Heart left ventricle (tissue), 16 donors: ENCODE results near the gene UBE2R2. TPM values are rescaled to one million over a fixed set of nuclear protein-coding genes. Genes with fewer than 3 reads are reported as not detected.

Experiments
- ATAC-seq, 4 donors: fragments of 200-7000 bp; cut with Tn5 transposase; one replicate each; pipeline ENCODE4 v1.9.1; 2020 to 2022; ENCODE audit warnings: moderate library complexity in 4 of 4, mild to moderate bottlenecking in 3 of 4, moderate number of reproducible peaks in 1 of 4
- DNase-seq, 5 donors: peaks; one replicate each; pipeline ENCODE4 v3.0.0-alpha.2; 2020
- H3K27ac ChIP-seq, 12 donors: fragments of 200-600 bp; sonication (generic) in 4 of 12; one replicate each; pipeline versions ENCODE4 v1.5.0 to v1.8.0; 2016 to 2022; ENCODE audit warnings: mild to moderate bottlenecking in 2 of 12
- H3K27me3 ChIP-seq, 9 donors: fragments of 200-600 bp; sonication (generic) in 2 of 9; one replicate each; pipeline versions ENCODE4 v1.5.1 to v1.8.0; 2016 to 2022; ENCODE audit warnings: mild to moderate bottlenecking in 3 of 9
- H3K36me3 ChIP-seq, 9 donors: fragments of 200-600 bp; sonication (generic) in 2 of 9; one replicate each; pipeline versions ENCODE4 v1.5.0 to v1.8.0; 2018 to 2022; ENCODE audit warnings: mild to moderate bottlenecking in 2 of 9
- H3K4me1 ChIP-seq, 12 donors: fragments of 200-600 bp; sonication (generic) in 4 of 12; one replicate each; pipeline versions ENCODE4 v1.5.0 to v1.8.0; 2016 to 2022; ENCODE audit warnings: mild to moderate bottlenecking in 3 of 12
- H3K4me3 ChIP-seq, 12 donors: fragments of 200-600 bp; sonication (generic) in 4 of 12; one replicate each; pipeline versions ENCODE4 v1.5.0 to v1.8.0; 2017 to 2022; ENCODE audit warnings: mild to moderate bottlenecking in 9 of 12, moderate library complexity in 4 of 12
- H3K9me3 ChIP-seq, 12 donors: fragments of 200-600 bp; sonication (generic) in 4 of 12; one replicate each; pipeline versions ENCODE4 v1.5.0 to v1.8.0; 2016 to 2022; ENCODE audit warnings: mild to moderate bottlenecking in 1 of 12
- POLR2A ChIP-seq, 2 donors: fragments of 450-650 bp; IDR thresholded peaks; one replicate each; pipeline ENCODE4 v1.6.1; 2017; ENCODE audit warnings: antibody characterized with exemption in 2 of 2, mild to moderate bottlenecking in 2 of 2, moderate library complexity in 2 of 2
- WGBS, 4 donors: extraction: QIAGEN DNeasy Blood & Tissue Kit in 2 of 4; methylation state at CpG; one replicate each; pipeline versions ENCODE4 v1.1.5 to v1.1.7; 2013 to 2018; 5-methylcytosine and 5-hydroxymethylcytosine counted together
- intact Hi-C, 10 donors: fragments of 100-400 bp; cut with DNase I; formaldehyde crosslinking; loops; one replicate each; pipeline versions ENCODE4 v1.11.1 to v1.14.2; 2022
- polyA plus RNA-seq, 2 donors: library from polyadenylated mRNA; stranded (reverse); fragments of 200-250 nt; gene quantifications; one replicate each; pipeline ENCODE4 v1.2.3, GENCODE V29; 2013
- total RNA-seq, 9 donors: library from RNA; depleted of rRNA in 2 of 9; stranded (reverse); fragments of >200 nt in 2 of 9; fragmentation: NEBNext Ultra II Directional in 3 of 9; extraction: Animal tissue kit (Norgen Biotek cat#: 25700) in 3 of 9; gene quantifications; one replicate each; pipeline versions ENCODE4 v1.1.0 to v1.2.4, GENCODE V29; 2016 to 2023
- TF ChIP-seq, protein P1 (sequence below), 12 donors: fragments of 200-600 bp; sonication (generic) in 4 of 12; IDR thresholded peaks; one replicate each; pipeline versions ENCODE4 v1.5.0 to v1.8.0; 2018 to 2022; ENCODE audit warnings: antibody characterized with exemption in 12 of 12, mild to moderate bottlenecking in 5 of 12
- donor health status: ischemic (EF 13 %, LVEDD 7.1; RV severe dilation, severe dysfunction).
- donor health status: healthy with polysubstance abuse.
- donor health status: DM: no; HTN: yes; CAD: no.
- donor health status: DM: no; HTN: no; CAD: no.
- donor health status: ischemic (EF 25% LVEDD 6.9; RV normal size, moderate dysfunction).
- donor health status: ischemic (EF 25% LVEDD 5.7; RV mildly dilated, moderate dysfunction).
- donor health status: healthy.
- donor health status: DM: yes; HTN: yes; CAD: no.
- donor health status: ischemic (EF 35%, LVEDD 5.7; RV mildly dilated, moderate dysfunction).
- donor health status: nonischemic (EF 11% LVEDD 7.7; RV severe dilation, severe dysfunction).
- donor health status: DM: yes; HTN: yes; CAD: no.
- donor health status: PGD.
- donor health status: ischemic (EF 29% LVEDD 5.4; RV normal size, mild dysfunction).
- donor health status: nonischemic (EF 23%, LVEDD 6.1; RV moderate dilation, normal function).

The UBE2R2 gene
- total and polyA plus RNA-seq, 11 donors, result 18.6 to 45.7 (median 39.5) TPM

DNA sequence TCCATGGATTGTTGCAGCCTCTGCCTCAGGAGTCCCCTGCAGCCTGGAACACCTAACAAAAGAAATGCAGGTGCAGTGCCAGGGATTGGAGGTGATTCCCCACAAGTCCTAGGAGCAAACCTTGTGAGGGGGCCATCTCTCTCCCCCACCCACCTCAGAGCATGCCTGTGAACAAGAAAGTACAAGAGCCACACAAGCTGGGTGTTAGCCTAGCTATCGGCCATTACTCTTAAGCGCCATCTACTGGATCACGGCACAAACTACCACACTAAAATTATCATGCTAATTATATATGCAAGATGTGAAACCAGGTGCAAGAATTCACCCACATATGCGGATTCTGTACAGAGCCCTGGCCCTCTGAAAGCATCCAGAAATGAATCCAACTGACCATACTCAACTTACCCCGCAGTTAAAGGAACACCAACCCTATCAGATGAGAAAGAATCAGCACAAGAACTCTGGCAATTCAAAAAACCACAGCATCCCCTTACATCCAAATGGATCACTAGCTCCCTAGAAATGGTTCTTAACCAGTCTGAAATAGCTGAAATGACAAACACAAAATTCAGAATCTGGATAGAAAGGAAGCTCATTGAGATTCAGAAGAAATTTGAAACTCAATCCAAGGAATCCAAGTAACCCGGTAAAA is 38.1 kb upstream of the UBE2R2 start:
- Histone ChIP-seq H3K9me3 (peaks cover 0 to 5% (median 0%) of the 10 kb centered on the region in 12 donors), H3K36me3 (no peaks in the 10 kb centered on the region), H3K4me3 (no peak overlapping the region), H3K27me3 (peaks cover 0 to 4% (median 0%) of the 10 kb centered on the region in 9 donors), H3K4me1 (no peaks in the 10 kb centered on the region), H3K27ac (no peak overlapping the region)
- 16 to 19% (median 17%) methylated on average over 6 of the region's 6 CpGs for WGBS, 4 donors
- peak in 1 of 5 donors; percentile 18 for DNase-seq
- intact Hi-C loops, result no loop called here
- TF ChIP-seq, protein P1, sequence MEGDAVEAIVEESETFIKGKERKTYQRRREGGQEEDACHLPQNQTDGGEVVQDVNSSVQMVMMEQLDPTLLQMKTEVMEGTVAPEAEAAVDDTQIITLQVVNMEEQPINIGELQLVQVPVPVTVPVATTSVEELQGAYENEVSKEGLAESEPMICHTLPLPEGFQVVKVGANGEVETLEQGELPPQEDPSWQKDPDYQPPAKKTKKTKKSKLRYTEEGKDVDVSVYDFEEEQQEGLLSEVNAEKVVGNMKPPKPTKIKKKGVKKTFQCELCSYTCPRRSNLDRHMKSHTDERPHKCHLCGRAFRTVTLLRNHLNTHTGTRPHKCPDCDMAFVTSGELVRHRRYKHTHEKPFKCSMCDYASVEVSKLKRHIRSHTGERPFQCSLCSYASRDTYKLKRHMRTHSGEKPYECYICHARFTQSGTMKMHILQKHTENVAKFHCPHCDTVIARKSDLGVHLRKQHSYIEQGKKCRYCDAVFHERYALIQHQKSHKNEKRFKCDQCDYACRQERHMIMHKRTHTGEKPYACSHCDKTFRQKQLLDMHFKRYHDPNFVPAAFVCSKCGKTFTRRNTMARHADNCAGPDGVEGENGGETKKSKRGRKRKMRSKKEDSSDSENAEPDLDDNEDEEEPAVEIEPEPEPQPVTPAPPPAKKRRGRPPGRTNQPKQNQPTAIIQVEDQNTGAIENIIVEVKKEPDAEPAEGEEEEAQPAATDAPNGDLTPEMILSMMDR (IDR thresholded peaks at IDR 0.05), result peak; percentile 49 to 79 (median 71)
- no peak for TF ChIP-seq POLR2A (IDR thresholded peaks at IDR 0.05)
- peak in 3 of 4 donors; percentile 56 to 80 (median 78) for ATAC-seq

DNA sequence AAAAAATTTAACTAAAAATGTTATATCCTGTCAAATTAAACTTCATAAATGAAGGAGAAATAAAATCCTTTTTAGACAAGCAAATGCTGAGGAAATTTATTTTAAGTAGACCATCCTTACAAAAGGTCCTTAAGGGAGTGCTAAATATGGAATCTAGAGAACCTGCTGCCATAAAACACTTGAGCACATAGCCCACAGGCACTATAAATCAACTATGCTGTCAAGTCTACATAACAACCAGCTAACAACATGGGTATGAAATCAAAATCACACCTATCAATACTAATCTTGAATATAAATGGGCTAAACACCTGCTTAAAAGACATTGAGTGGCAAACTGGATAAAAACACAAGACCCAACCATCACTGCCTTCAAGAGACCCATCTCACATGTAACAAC is 36.7 kb upstream of the UBE2R2 start:
- DNase-seq (no peak), ATAC-seq (no peak)
- intact Hi-C loops, result no loop called here
- Histone ChIP-seq H3K27me3 (peaks cover 0 to 4% (median 0%) of the 10 kb centered on the region in 9 donors), H3K36me3 (no peaks in the 10 kb centered on the region), H3K4me3 (no peak overlapping the region), H3K4me1 (no peaks in the 10 kb centered on the region), H3K9me3 (peaks cover 0 to 5% (median 0%) of the 10 kb centered on the region in 12 donors), H3K27ac (no peak overlapping the region)
- no peak for TF ChIP-seq POLR2A (IDR thresholded peaks at IDR 0.05)
- TF ChIP-seq, protein P1 (IDR thresholded peaks at IDR 0.05), result no peak

DNA sequence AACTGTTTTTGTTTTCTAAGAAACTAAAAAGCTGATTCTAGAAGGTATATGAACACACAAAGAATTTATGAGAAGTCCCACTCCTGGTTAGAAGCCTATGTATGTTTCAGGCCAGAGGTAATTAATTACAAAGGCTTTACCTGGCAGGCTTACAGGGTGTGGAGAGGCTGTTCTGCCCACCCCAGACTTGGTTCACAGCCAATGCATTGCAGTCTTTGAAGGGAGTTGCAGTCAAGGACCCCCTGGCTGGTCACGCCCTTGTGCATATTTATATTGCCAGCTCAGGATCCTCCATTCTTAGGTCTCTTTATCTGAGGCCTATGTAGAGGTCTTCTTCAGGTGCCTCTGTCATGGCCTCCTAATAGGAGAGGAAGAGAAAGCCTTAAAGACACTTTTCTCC is 35.2 kb upstream of the UBE2R2 start:
- no peak overlapping the region for H3K4me3 ChIP-seq
- DNase-seq, result no peak
- ATAC-seq, result no peak
- no peaks in the 10 kb centered on the region for H3K9me3 ChIP-seq
- H3K36me3 ChIP-seq, result no peaks in the 10 kb centered on the region
- 95 to 100% (median 99%) methylated on average over 1 of the region's 1 CpG for WGBS, 4 donors
- no peak for TF ChIP-seq POLR2A (IDR thresholded peaks at IDR 0.05)
- TF ChIP-seq, protein P1 (IDR thresholded peaks at IDR 0.05), result no peak
- H3K27ac ChIP-seq, result no peak overlapping the region
- intact Hi-C loops, result no loop called here
- H3K4me1 ChIP-seq, result no peaks in the 10 kb centered on the region
- peaks cover 0 to 4% (median 0%) of the 10 kb centered on the region in 9 donors for H3K27me3 ChIP-seq

DNA sequence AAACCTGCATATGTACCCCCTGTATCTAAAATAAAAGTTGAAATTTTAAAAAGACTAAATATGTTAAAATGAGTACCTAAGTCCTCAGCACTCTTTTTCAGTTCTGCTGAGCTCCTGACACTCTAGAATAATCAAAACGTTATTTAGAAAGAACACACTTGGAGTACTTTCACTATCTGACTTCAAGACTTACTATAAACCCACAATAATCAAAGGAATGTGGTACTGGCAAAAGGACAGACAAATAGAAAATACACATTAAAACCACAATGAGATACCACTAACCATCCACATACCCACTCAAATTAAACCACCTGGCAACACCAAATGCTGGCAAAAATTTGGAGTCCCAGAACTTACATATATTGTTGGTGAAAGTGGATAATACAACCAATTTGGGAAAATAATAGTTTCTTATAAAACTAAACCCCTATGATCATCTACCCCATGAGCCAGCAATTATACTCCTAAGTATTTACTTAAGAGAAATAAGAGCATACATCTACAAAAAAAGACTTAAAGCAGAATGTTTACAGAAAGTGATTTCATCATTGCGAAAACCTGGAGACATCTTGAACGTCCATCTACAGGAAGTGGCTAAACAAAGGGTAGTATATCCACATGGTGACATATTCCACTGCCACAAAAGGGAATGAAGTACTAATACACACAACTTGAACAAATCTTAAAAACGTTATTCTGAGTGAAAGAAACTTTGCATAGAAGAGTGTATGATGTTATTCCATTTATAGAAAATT is 34.4 kb upstream of the UBE2R2 start:
- no peak overlapping the region for H3K4me3 ChIP-seq
- no peaks in the 10 kb centered on the region for H3K36me3 ChIP-seq
- TF ChIP-seq POLR2A (IDR thresholded peaks at IDR 0.05), result no peak
- TF ChIP-seq, protein P1 (IDR thresholded peaks at IDR 0.05), result no peak
- peaks cover 0 to 4% (median 0%) of the 10 kb centered on the region in 12 donors for H3K4me1 ChIP-seq
- intact Hi-C loops, result no loop called here
- WGBS, 4 donors, result 53 to 68% (median 57%) methylated on average over 4 of the region's 4 CpGs
- no peaks in the 10 kb centered on the region for H3K9me3 ChIP-seq
- ATAC-seq (no peak), DNase-seq (no peak)
- no peaks in the 10 kb centered on the region for H3K27me3 ChIP-seq
- H3K27ac ChIP-seq, result no peak overlapping the region
